ENCODE measurements around the gene KCTD10. TPM values are rescaled to one million over a fixed set of nuclear protein-coding genes. Genes with fewer than 3 reads are reported as not detected.
"Not testable (repeated sequence)": the region's sequence is repeated elsewhere in the genome, so short reads cannot be mapped to it uniquely, and the experiment has no call there.

KCTD10 gene
- total RNA-seq, 1 donor from 2014 or later: 47.4 TPM

DNA sequence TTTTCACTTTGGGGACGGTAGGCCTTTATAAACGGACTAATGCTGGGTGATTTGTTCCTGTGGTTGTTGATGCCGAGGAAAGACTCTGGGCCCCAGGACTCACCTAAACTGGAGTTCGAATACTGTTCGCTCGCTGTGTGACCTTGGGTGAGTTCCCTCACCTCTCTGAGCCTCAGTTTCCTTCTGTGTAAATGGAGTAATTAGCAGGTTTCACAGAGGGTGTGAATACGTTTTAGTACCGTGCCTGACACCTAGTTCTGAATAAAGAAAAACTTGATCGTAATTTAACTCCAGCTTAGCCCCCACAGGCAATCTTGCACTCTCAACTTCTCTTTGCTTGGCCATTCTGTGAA is 839 bp upstream of the KCTD10 start:
- Mint-ChIP-seq H3K36me3 (no peaks in the 10 kb centered on the region), H3K4me1 (ENCODE audit: unreplicated experiment) (peaks cover 37% of the 10 kb centered on the region), H3K27me3 (no peaks in the 10 kb centered on the region), H3K27ac (peak overlapping the region; percentile 99), H3K4me3 (peak overlapping the region; percentile 95), H3K9me3 (no peaks in the 10 kb centered on the region)
- DNase-seq (ENCODE audit: extremely low spot score, unreplicated experiment): no peak
- TF ChIP-seq, protein P1, sequence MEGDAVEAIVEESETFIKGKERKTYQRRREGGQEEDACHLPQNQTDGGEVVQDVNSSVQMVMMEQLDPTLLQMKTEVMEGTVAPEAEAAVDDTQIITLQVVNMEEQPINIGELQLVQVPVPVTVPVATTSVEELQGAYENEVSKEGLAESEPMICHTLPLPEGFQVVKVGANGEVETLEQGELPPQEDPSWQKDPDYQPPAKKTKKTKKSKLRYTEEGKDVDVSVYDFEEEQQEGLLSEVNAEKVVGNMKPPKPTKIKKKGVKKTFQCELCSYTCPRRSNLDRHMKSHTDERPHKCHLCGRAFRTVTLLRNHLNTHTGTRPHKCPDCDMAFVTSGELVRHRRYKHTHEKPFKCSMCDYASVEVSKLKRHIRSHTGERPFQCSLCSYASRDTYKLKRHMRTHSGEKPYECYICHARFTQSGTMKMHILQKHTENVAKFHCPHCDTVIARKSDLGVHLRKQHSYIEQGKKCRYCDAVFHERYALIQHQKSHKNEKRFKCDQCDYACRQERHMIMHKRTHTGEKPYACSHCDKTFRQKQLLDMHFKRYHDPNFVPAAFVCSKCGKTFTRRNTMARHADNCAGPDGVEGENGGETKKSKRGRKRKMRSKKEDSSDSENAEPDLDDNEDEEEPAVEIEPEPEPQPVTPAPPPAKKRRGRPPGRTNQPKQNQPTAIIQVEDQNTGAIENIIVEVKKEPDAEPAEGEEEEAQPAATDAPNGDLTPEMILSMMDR (conservative IDR thresholded peaks at IDR 0.05): no peak

DNA sequence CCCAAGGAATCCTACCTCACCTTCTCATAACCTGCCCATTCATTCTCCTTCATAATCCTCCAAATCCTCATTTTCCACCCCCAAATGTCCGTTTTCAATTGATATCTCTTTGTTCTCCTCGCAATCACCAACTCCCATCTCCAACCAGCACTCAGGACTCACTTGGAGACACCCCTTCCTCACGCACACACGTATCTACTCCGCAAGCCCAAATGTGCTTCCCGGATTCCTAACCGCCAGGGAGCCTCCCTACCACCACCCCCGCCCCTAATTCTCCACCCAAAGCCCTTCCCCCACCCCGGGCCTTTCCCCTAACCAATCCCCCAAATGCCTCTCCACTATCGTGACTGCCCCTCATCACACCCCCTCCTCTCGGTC is 304 bp downstream of the KCTD10 start:
- Mint-ChIP-seq H3K4me1 (ENCODE audit: unreplicated experiment) (peaks cover 37% of the 10 kb centered on the region), H3K27ac (peak overlapping the region; percentile 99), H3K4me3 (peak overlapping the region; percentile 95), H3K27me3 (no peaks in the 10 kb centered on the region), H3K9me3 (no peaks in the 10 kb centered on the region), H3K36me3 (no peaks in the 10 kb centered on the region)
- TF ChIP-seq, protein P1 (conservative IDR thresholded peaks at IDR 0.05): no peak
- no peak for DNase-seq (ENCODE audit: extremely low spot score, unreplicated experiment)

DNA sequence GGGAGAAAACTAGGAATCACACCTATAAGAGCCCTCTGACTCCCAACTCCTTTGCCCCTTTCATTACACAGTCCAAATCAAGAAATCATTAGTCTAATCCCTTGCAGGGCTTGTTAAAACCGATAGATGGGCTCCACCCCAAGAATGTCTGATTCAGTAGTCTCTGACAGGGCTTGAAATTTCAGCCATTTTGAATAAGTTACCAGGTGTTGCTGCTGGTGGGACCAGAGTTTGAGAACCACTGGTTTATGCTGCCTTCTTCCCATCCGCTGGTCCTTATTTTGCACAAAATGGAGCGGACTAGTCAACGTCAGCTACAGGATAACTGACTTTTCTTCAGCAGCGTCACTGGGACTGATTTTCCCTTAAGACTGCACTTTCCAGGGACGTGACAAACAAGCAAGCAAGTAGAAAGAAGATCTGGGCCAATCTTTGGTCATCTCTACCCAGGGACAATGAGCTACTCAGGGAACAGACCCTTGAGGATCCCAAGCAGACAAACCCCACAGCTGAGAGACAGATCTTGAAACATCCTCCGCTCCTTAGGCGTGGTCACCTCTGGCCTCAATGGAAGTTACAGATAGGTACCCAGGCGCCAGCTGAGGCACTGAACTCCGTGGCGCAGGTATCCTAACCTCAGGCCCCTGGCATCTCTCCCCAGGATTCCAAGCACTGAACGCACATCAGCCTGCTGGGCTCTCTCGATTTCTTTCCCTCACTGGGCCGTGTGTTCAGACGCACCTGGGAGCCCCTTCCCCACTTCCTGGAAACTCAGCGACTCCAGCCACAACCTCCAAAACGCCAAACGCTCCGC is 900 bp downstream of the KCTD10 start:
- peaks cover 37% of the 10 kb centered on the region for H3K4me1 Mint-ChIP-seq (ENCODE audit: unreplicated experiment)
- no peaks in the 10 kb centered on the region for H3K27me3 Mint-ChIP-seq
- peak overlapping the region; percentile 99 for H3K27ac Mint-ChIP-seq
- DNase-seq (ENCODE audit: extremely low spot score, unreplicated experiment): no peak
- TF ChIP-seq, protein P1 (conservative IDR thresholded peaks at IDR 0.05): no peak
- H3K4me3 Mint-ChIP-seq: peak overlapping the region; percentile 95
- no peaks in the 10 kb centered on the region for H3K36me3 Mint-ChIP-seq
- H3K9me3 Mint-ChIP-seq: no peaks in the 10 kb centered on the region

- TF ChIP-seq, protein P1 (conservative IDR thresholded peaks at IDR 0.05): no peak
- no peak for DNase-seq (ENCODE audit: extremely low spot score, unreplicated experiment)
- H3K27ac Mint-ChIP-seq: no peak overlapping the region
- no peaks in the 10 kb centered on the region for H3K9me3 Mint-ChIP-seq
- H3K4me3 Mint-ChIP-seq: peak overlapping the region; percentile 95
- peaks cover 41% of the 10 kb centered on the region for H3K4me1 Mint-ChIP-seq (ENCODE audit: unreplicated experiment)
- H3K27me3 Mint-ChIP-seq: no peaks in the 10 kb centered on the region
- H3K36me3 Mint-ChIP-seq: no peaks in the 10 kb centered on the region
Observed at GRCh38 chr12:109475121-109475520, 2.0 kb downstream of the KCTD10 start.

DNA sequence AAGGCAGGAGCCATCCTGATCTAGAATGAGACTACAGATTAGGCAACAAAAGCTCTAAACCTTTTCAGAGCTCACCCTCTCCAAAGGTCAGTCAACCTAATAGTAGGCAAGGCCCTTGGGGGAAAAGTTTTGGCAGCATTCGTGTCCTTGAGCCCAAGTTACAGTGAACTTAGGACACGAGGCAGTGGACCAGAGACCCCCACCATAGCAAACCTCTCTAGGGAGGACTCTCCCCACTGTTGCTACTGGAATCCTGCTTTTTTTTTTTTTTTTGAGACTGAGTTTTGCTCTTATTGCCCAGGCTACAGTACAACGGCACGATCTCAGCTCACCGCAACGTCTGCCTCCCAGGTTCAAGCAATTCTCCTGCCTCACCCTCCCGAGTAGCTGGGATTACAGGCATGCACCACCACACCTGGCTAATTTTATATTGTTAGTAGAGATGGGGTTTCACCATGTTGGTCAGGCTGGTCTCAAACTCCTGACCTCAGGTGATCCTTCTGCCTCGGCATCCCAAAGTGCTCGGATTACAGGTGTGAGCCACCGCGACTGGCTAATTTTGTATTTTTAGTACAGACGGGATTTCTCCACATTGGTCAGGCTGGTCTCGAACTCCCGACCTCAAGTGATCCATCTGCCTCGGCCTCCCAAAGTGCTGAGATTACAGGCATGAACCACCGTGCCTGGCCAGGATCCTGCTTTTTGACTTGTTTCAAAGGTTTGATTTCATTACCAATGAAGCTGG is 3.4 kb downstream of the KCTD10 start:
- H3K9me3 Mint-ChIP-seq; H3K36me3 Mint-ChIP-seq; H3K27me3 Mint-ChIP-seq; H3K4me3 Mint-ChIP-seq; H3K27ac Mint-ChIP-seq; DNase-seq (ENCODE audit: extremely low spot score, unreplicated experiment): not testable (repeated sequence)
- peaks cover 34% of the 10 kb centered on the region for H3K4me1 Mint-ChIP-seq (ENCODE audit: unreplicated experiment)

GRCh38 chr12:109473006-109473405 is 4.1 kb downstream of the KCTD10 start:
- peaks cover 4% of the 10 kb centered on the region for H3K36me3 Mint-ChIP-seq
- H3K4me3 Mint-ChIP-seq: no peak overlapping the region
- no peak for DNase-seq (ENCODE audit: extremely low spot score, unreplicated experiment)
- peaks cover 33% of the 10 kb centered on the region for H3K4me1 Mint-ChIP-seq (ENCODE audit: unreplicated experiment)
- no peak overlapping the region for H3K27ac Mint-ChIP-seq
- TF ChIP-seq, protein P1 (conservative IDR thresholded peaks at IDR 0.05): no peak
- no peaks in the 10 kb centered on the region for H3K27me3 Mint-ChIP-seq
- no peaks in the 10 kb centered on the region for H3K9me3 Mint-ChIP-seq

Data from type B pancreatic cell (in vitro differentiated cells).